Measurements from ENCODE around the gene TPCN1. TPM values are rescaled to one million over a fixed set of nuclear protein-coding genes. Genes with fewer than 3 reads are reported as not detected.
A peak's percentile ranks its signal among the peaks of the same experiment; 100 is the strongest.

Gene TPCN1
- polyA plus RNA-seq, 1 experiment: 31.9 TPM

- TF ChIP-seq CTCF (IDR thresholded peaks at IDR 0.05; ENCODE audit: insufficient read depth, low read depth, low read length): no peak
- ChIA-PET CTCF (interaction anchor here (0.6 to 1.8 kb wide), 4 partner anchors 23 to 159 kb away, joined by 3 to 6 read pairs (median 4); partner anchors contain the start of gene PLBD2), POLR2A (interaction anchor here (0.6 to 1.0 kb wide), 4 partner anchors 22 to 580 kb away, joined by 3 to 10 read pairs (median 6); no protein-coding TSS in a partner anchor)
- H3K36me3 ChIP-seq (ENCODE audit: control insufficient read depth, insufficient read depth, low read length): peaks cover 3% of the 10 kb centered on the region
- no peaks in the 10 kb centered on the region for H3K27me3 ChIP-seq (ENCODE audit: control insufficient read depth, insufficient read depth, low read length)
- no peak for DNase-seq (ENCODE audit: low read depth)
- H3K4me3 ChIP-seq (ENCODE audit: low read depth, low read length): peak within 1 kb of the TSS; percentile 47
These were observed 113.7 kb downstream of the TPCN1 start, which contains the start of gene SLC8B1 for GRCh38 chr12:113334786-113335539. TSS of gene SLC8B1 (minus strand) at chr12:113335109. CDS start at chr12:113332878, 2,231 bp downstream.

GRCh38 chr12:113339540-113339939, 118.3 kb downstream of the TPCN1 start:
- POLR2A ChIA-PET: no interaction called here
- no peak for TF ChIP-seq CTCF (IDR thresholded peaks at IDR 0.05; ENCODE audit: insufficient read depth, low read depth, low read length)
- CTCF ChIA-PET: no interaction called here
- no peaks in the 10 kb centered on the region for H3K36me3 ChIP-seq (ENCODE audit: control insufficient read depth, insufficient read depth, low read length)
- H3K27me3 ChIP-seq (ENCODE audit: control insufficient read depth, insufficient read depth, low read length): peaks cover 3% of the 10 kb centered on the region; the same call in 1 of the 2 replicates
- no peak overlapping the region for H3K4me3 ChIP-seq (ENCODE audit: low read depth, low read length)
- no peak for DNase-seq (ENCODE audit: low read depth)

- CTCF ChIA-PET: no interaction called here
- POLR2A ChIA-PET: no interaction called here
- DNase-seq (ENCODE audit: low read depth): no peak
- no peak for TF ChIP-seq CTCF (IDR thresholded peaks at IDR 0.05; ENCODE audit: insufficient read depth, low read depth, low read length)
- Histone ChIP-seq H3K36me3 (ENCODE audit: control insufficient read depth, insufficient read depth, low read length) (no peaks in the 10 kb centered on the region), H3K27me3 (ENCODE audit: control insufficient read depth, insufficient read depth, low read length) (peaks cover 3% of the 10 kb centered on the region; the same call in 1 of the 2 replicates), H3K4me3 (ENCODE audit: low read depth, low read length) (no peak overlapping the region)
These were observed 118.8 kb downstream of the TPCN1 start for GRCh38 chr12:113340061-113340460.

GRCh38 chr12:113341535-113341934, 120.3 kb downstream of the TPCN1 start:
- Histone ChIP-seq H3K4me3 (ENCODE audit: low read depth, low read length) (no peak overlapping the region), H3K36me3 (ENCODE audit: control insufficient read depth, insufficient read depth, low read length) (no peaks in the 10 kb centered on the region), H3K27me3 (ENCODE audit: control insufficient read depth, insufficient read depth, low read length) (peaks cover 3% of the 10 kb centered on the region; the same call in 1 of the 2 replicates)
- ChIA-PET CTCF (no interaction called here), POLR2A (no interaction called here)
- DNase-seq (ENCODE audit: low read depth): no peak
- no peak for TF ChIP-seq CTCF (IDR thresholded peaks at IDR 0.05; ENCODE audit: insufficient read depth, low read depth, low read length)

- TF ChIP-seq CTCF (IDR thresholded peaks at IDR 0.05; ENCODE audit: insufficient read depth, low read depth, low read length): no peak
- no peaks in the 10 kb centered on the region for H3K36me3 ChIP-seq (ENCODE audit: control insufficient read depth, insufficient read depth, low read length)
- POLR2A ChIA-PET: interaction anchor here (0.7 kb wide), 1 partner anchor 180 kb away, joined by 10 read pairs; no protein-coding TSS in a partner anchor
- peaks cover 5% of the 10 kb centered on the region; the same call in 1 of the 2 replicates for H3K27me3 ChIP-seq (ENCODE audit: control insufficient read depth, insufficient read depth, low read length)
- no peak for DNase-seq (ENCODE audit: low read depth)
- no peak overlapping the region for H3K4me3 ChIP-seq (ENCODE audit: low read depth, low read length)
- CTCF ChIA-PET: no interaction called here
These were observed 124.1 kb downstream of the TPCN1 start for GRCh38 chr12:113345318-113345717.

Data from BJ (cell line).